Osteoblast (primary cell): Measurements from ENCODE around the gene METTL27. TPM values are rescaled to one million over a fixed set of nuclear protein-coding genes. Genes with fewer than 3 reads are reported as not detected.
A peak's percentile ranks its signal among the peaks of the same experiment; 100 is the strongest.

Experiments used
- DNase-seq: peaks from one replicate; pipeline ENCODE4 v3.0.0; 2011; ENCODE audit warnings: low spot score, mixed read lengths; ENCODE audit not compliant: insufficient read length; ENCODE audit errors: missing footprints
- H2AFZ ChIP-seq: 2 replicates; pipeline ENCODE4 v1.6.0; 2011; ENCODE audit warnings: mild to moderate bottlenecking, low read length
- H3K27ac ChIP-seq: 2 replicates; pipeline ENCODE4 v1.5.1; 2011; ENCODE audit warnings: mild to moderate bottlenecking, low read depth, low read length, moderate library complexity
- H3K27me3 ChIP-seq: 2 replicates; pipeline ENCODE4 v1.6.0; 2012; ENCODE audit warnings: mild to moderate bottlenecking, control low read depth, inconsistent platforms, low read length, moderate library complexity; ENCODE audit not compliant: insufficient read depth
- H3K36me3 ChIP-seq: 2 replicates; pipeline ENCODE4 v1.5.1; 2011; ENCODE audit warnings: mild to moderate bottlenecking, low read length, control low read depth, moderate library complexity; ENCODE audit not compliant: insufficient read depth
- H3K4me1 ChIP-seq: 2 replicates; pipeline ENCODE4 v1.5.1; 2011; ENCODE audit warnings: mild to moderate bottlenecking, low read length, control low read depth, moderate library complexity; ENCODE audit not compliant: insufficient read depth
- H3K4me2 ChIP-seq: 2 replicates; pipeline ENCODE4 v1.6.0; 2011; ENCODE audit warnings: mild to moderate bottlenecking, low read length; ENCODE audit not compliant: insufficient read depth
- H3K4me3 ChIP-seq: fragments of 200-600 bp; sonication (generic); 3 replicates; pipeline ENCODE4 v1.5.1; 2012; ENCODE audit warnings: mild to moderate bottlenecking, low read length, inconsistent platforms; ENCODE audit not compliant: insufficient read depth
- H3K79me2 ChIP-seq: 2 replicates; pipeline ENCODE4 v1.6.0; 2012; ENCODE audit warnings: mild to moderate bottlenecking, low read length, control low read depth, inconsistent platforms; ENCODE audit not compliant: insufficient read depth
- H3K9me3 ChIP-seq: 2 replicates; pipeline ENCODE4 v1.5.1; 2011; ENCODE audit warnings: low read depth, low read length, control low read depth
- H4K20me1 ChIP-seq: 2 replicates; pipeline ENCODE4 v1.6.0; 2012; ENCODE audit warnings: mild to moderate bottlenecking, low read length, control low read depth; ENCODE audit not compliant: insufficient read depth
- CTCF ChIP-seq: IDR thresholded peaks from 2 replicates; pipeline ENCODE4 v1.5.1; 2011; ENCODE audit warnings: mild to moderate bottlenecking, low read depth, low read length, moderate library complexity; ENCODE audit errors: extremely low read depth
- total RNA-seq: library from RNA; depleted of rRNA; stranded (reverse); fragments of >200 nt; gene quantifications from 2 replicates; pipeline ENCODE4 v1.2.3, GENCODE V29; 2012

The METTL27 gene
- total RNA-seq, 1 donor = 8.7 TPM

GRCh38 chr7:73827567-73828106 lies 14.7 kb downstream of the METTL27 start:
- H3K4me3 ChIP-seq = no peak overlapping the region
- no peaks in the 10 kb centered on the region for H3K36me3 ChIP-seq
- peak; percentile 44 for DNase-seq
- H3K27ac ChIP-seq = no peak overlapping the region
- no peaks in the 10 kb centered on the region for H3K9me3 ChIP-seq
- no peaks in the 10 kb centered on the region for H4K20me1 ChIP-seq
- H3K27me3 ChIP-seq = no peaks in the 10 kb centered on the region
- no peaks in the 10 kb centered on the region for H3K79me2 ChIP-seq
- H3K4me1 ChIP-seq = peaks cover 13% of the 10 kb centered on the region
- no peak overlapping the region for H3K4me2 ChIP-seq
- no peak overlapping the region for H2AFZ ChIP-seq
- TF ChIP-seq CTCF = no peak

DNA sequence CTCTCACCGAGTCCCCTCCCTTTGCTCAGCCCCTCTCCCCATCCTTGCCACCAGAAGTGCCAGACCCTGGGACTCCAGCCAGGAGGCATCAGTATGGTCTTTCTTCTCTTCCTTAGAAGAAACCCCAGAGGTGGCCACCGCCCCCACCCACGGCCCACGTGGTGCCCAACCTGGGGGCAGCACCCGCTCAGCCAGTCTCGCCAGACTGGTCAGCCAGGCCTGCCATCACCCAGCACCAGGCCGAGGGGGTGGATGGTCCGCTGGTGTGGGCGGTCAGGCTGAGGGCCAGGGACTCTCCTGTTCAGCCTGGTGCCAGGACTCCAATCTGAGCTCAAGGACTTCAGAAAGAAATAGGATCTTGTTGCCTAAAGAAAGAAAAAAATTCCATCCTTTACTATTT lies 17.3 kb downstream of the METTL27 start:
- Histone ChIP-seq H3K27ac (no peak overlapping the region), H3K9me3 (no peaks in the 10 kb centered on the region), H4K20me1 (no peaks in the 10 kb centered on the region), H3K36me3 (no peaks in the 10 kb centered on the region), H3K79me2 (no peaks in the 10 kb centered on the region), H3K4me2 (no peak overlapping the region), H2AFZ (no peak overlapping the region), H3K4me3 (no peak overlapping the region), H3K4me1 (peaks cover 18% of the 10 kb centered on the region), H3K27me3 (no peaks in the 10 kb centered on the region)
- DNase-seq = peak; percentile 78
- TF ChIP-seq CTCF = no peak

GRCh38 chr7:73823873-73824592 lies 18.3 kb downstream of the METTL27 start:
- Histone ChIP-seq H2AFZ (no peak overlapping the region), H3K27me3 (no peaks in the 10 kb centered on the region), H4K20me1 (no peaks in the 10 kb centered on the region), H3K4me3 (no peak overlapping the region), H3K4me2 (no peak overlapping the region), H3K9me3 (no peaks in the 10 kb centered on the region), H3K36me3 (no peaks in the 10 kb centered on the region), H3K79me2 (no peaks in the 10 kb centered on the region), H3K4me1 (peaks cover 18% of the 10 kb centered on the region), H3K27ac (no peak overlapping the region)
- no peak for TF ChIP-seq CTCF
- DNase-seq = no peak

GRCh38 chr7:73823257-73823656 lies 19.1 kb downstream of the METTL27 start:
- Histone ChIP-seq H3K27ac (peak overlapping the region; percentile 79), H3K27me3 (no peaks in the 10 kb centered on the region), H3K4me1 (peaks cover 17% of the 10 kb centered on the region), H3K4me2 (peak overlapping the region; percentile 25), H3K4me3 (peak overlapping the region; percentile 14), H3K79me2 (no peaks in the 10 kb centered on the region), H3K36me3 (no peaks in the 10 kb centered on the region), H2AFZ (peak overlapping the region; percentile 35), H3K9me3 (no peaks in the 10 kb centered on the region), H4K20me1 (no peaks in the 10 kb centered on the region)
- no peak for TF ChIP-seq CTCF
- peak; percentile 78 for DNase-seq
